ENCODE results near the gene TMEM132C. TPM values are rescaled to one million over a fixed set of nuclear protein-coding genes. Genes with fewer than 3 reads are reported as not detected.

The TMEM132C gene
- total and polyA plus RNA-seq, 2 of the 4 experiments (the other 2 are of a cell fraction): not detected

DNA sequence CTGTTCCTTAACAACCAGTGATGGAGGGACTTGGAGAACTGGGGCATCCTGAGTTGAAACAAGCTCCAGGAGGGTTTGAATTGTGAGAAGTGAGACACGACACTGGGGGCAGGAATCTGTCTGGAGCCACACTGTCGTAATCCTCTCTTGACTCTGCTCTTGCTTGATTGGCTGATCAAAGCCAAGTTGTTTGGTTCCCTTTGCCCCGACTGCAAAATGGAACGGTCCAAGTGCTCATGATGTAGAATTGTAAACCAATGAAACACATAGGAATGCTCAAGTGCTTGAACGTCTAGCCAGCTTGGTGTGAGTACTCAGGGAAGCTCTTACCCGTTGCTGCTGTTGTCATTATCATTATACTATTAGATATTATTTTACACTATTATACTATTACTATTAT lies 98.1 kb downstream of the TMEM132C start:
- H3K79me1 ChIP-seq (ENCODE audit: low read depth in 1 of 2, low read length in 2 of 2): no peaks in the 10 kb centered on the region
- H4K20me1 ChIP-seq (ENCODE audit: insufficient read depth, low read length): no peaks in the 10 kb centered on the region
- ChIA-PET CTCF (no interaction called here), POLR2A (ENCODE audit: unreplicated experiment) (no interaction called here)
- H2BK120ac ChIP-seq (ENCODE audit: low read depth, low read length): no peak overlapping the region
- BruUV-seq (replicated peaks): no TSS peak
- no peak overlapping the region for H3K23ac ChIP-seq (ENCODE audit: low read depth, low read length)
- H3K9ac ChIP-seq (ENCODE audit: low read depth, low read length): no peak overlapping the region
- intact Hi-C loops (cut with micrococcal nuclease) (no loop called here), dilution Hi-C loops (cut with HindIII; ENCODE audit: low sequenced_read_pairs, unreplicated experiment) (no loop called here), in situ Hi-C loops (cut with MboI; ENCODE audit: low sequenced_read_pairs) (no loop called here)
- H3K9me1 ChIP-seq (ENCODE audit: insufficient read depth, low read length): no peaks in the 10 kb centered on the region
- H3K27ac ChIP-seq (ENCODE audit: insufficient read depth, low read length): no peak overlapping the region
- no peak overlapping the region for H3K14ac ChIP-seq (replicated peaks; ENCODE audit: low read depth, low read length)
- no peak overlapping the region for H3K4me2 ChIP-seq (ENCODE audit: low read depth, low read length)
- H3K4ac ChIP-seq (ENCODE audit: low read depth, low read length): no peak overlapping the region
- TF ChIP-seq CHD1 (IDR thresholded peaks at IDR 0.05; ENCODE audit: low read depth, low read length) (no peak), MAZ (IDR thresholded peaks at IDR 0.05; ENCODE audit: borderline replicate concordance, low read depth, low read length) (no peak)
- no peak overlapping the region for H2AK5ac ChIP-seq (ENCODE audit: low read depth, low read length)
- DNase-seq (no peak), ATAC-seq (ENCODE audit: low read depth) (no peak)
- H3K36me3 ChIP-seq (ENCODE audit: control insufficient read depth, insufficient read depth, low read length): no peaks in the 10 kb centered on the region
- no peaks in the 10 kb centered on the region for H3K4me1 ChIP-seq (ENCODE audit: control insufficient read depth, insufficient read depth, low read length)
- no peaks in the 10 kb centered on the region for H3K27me3 ChIP-seq (ENCODE audit: control insufficient read depth, insufficient read depth, low read length)
- peaks cover 40% of the 10 kb centered on the region for H3K9me3 ChIP-seq (ENCODE audit: control insufficient read depth, insufficient read depth, low read length)
- no peak overlapping the region for H2BK15ac ChIP-seq (ENCODE audit: low read depth, low read length)
- H4K8ac ChIP-seq (ENCODE audit: low read depth in 2 of 2, low read length in 2 of 2): no peak overlapping the region
- no peak overlapping the region for H3K4me3 ChIP-seq (ENCODE audit: insufficient read depth, low read depth, low read length)
- H3K56ac ChIP-seq (ENCODE audit: extremely low read depth, insufficient read depth, low read length): no peak overlapping the region
- H2BK20ac ChIP-seq (ENCODE audit: low read depth, low read length): no peak overlapping the region
- no peak overlapping the region for H2BK5ac ChIP-seq (ENCODE audit: low read depth, low read length, poor library complexity, severe bottlenecking)
- H2AK9ac ChIP-seq (replicated peaks; ENCODE audit: low read depth, low read length, poor library complexity): no peak overlapping the region
- no peak overlapping the region for H4K91ac ChIP-seq (ENCODE audit: insufficient read depth, low read depth, low read length)
- H2AFZ ChIP-seq (replicated peaks; ENCODE audit: low read length, poor library complexity): no peak overlapping the region
- no CpG with 5 or more reads among the region's 6 CpGs for WGBS, 2 experiments (ENCODE audit: extremely low coverage in 2 of 2, insufficient read length in 1 of 2)
- H4K5ac ChIP-seq (ENCODE audit: low read depth, low read length): no peak overlapping the region
- H3K18ac ChIP-seq (ENCODE audit: low read depth, low read length): no peak overlapping the region

Data from IMR-90 (cell line).